Upper lobe of left lung (tissue), 6 donors: Measurements from ENCODE around the gene ADAMTS1. TPM values are rescaled to one million over a fixed set of nuclear protein-coding genes. Genes with fewer than 3 reads are reported as not detected.

Experiments
- ATAC-seq, 2 donors: fragments of 200-7000 bp; cut with Tn5 transposase; one replicate each; pipeline ENCODE4 v1.9.1; 2022; ENCODE audit warnings: mild to moderate bottlenecking in 2 of 2, moderate library complexity in 2 of 2; ENCODE audit not compliant: low FRiP score in 2 of 2
- DNase-seq, 2 donors: peaks; one replicate each; pipeline ENCODE4 v3.0.0-alpha.2; 2019 to 2020
- H3K27ac ChIP-seq, 4 donors: fragments of 200-600 bp; sonication (generic); one replicate each; pipeline ENCODE4 v1.5.1; 2016 to 2019
- H3K27me3 ChIP-seq, 4 donors: fragments of 200-600 bp; sonication (generic); one replicate each; pipeline ENCODE4 v1.5.1; 2017 to 2019
- H3K36me3 ChIP-seq, 4 donors: fragments of 200-600 bp; sonication (generic); one replicate each; pipeline ENCODE4 v1.5.1; 2016 to 2019
- H3K4me1 ChIP-seq, 4 donors: fragments of 200-600 bp; sonication (generic); one replicate each; pipeline ENCODE4 v1.5.1; 2018 to 2019
- H3K4me3 ChIP-seq, 4 donors: fragments of 200-600 bp; sonication (generic); one replicate each; pipeline ENCODE4 v1.5.1; 2017 to 2019; ENCODE audit warnings: mild to moderate bottlenecking in 2 of 4, moderate library complexity in 1 of 4
- H3K9me3 ChIP-seq, 4 donors: fragments of 200-600 bp; sonication (generic); one replicate each; pipeline ENCODE4 v1.5.1; 2018 to 2019
- EP300 ChIP-seq, 4 donors: sonication (generic); formaldehyde crosslinking; IDR thresholded peaks; one replicate each; pipeline ENCODE4 v1.5.1; 2017; ENCODE audit warnings: antibody characterized with exemption in 4 of 4, control low read depth in 2 of 4
- POLR2A ChIP-seq, 4 donors: fragments of 450-650 bp; IDR thresholded peaks; one replicate each; pipeline ENCODE4 v1.5.1; 2016 to 2017; ENCODE audit warnings: antibody characterized with exemption in 4 of 4, mild to moderate bottlenecking in 2 of 4
- POLR2AphosphoS5 ChIP-seq, 2 donors: sonication (generic); formaldehyde crosslinking; IDR thresholded peaks; one replicate each; pipeline ENCODE4 v1.5.1; 2017; ENCODE audit warnings: antibody characterized with exemption in 2 of 2
- WGBS, 2 donors: methylation state at CpG; one replicate each; pipeline ENCODE4 v1.1.5; 2017 to 2018; 5-methylcytosine and 5-hydroxymethylcytosine counted together
- total RNA-seq, 6 donors: library from RNA; depleted of rRNA in 4 of 6; stranded (reverse); fragments of >200 nt in 4 of 6; gene quantifications; one replicate each; pipeline versions ENCODE4 v1.1.0 to v1.2.1, GENCODE V29; 2016 to 2021
- TF ChIP-seq, protein P1 (sequence below), 6 experiments: fragments of 450-650 bp in 4 of 6; fragments of 200-600 bp in 2 of 6; sonication (generic) in 2 of 6; IDR thresholded peaks; one replicate each; pipeline ENCODE4 v1.5.1; 2016 to 2019; ENCODE audit warnings: antibody characterized with exemption in 6 of 6
- donor health status: DM: no; HTN: no; CAD: no; lungs with moderate emphysema.
- donor health status: DM: no; HTN: yes; CAD: no; lungs with severe emphysema.

Gene ADAMTS1
- total RNA-seq = 100 to 1,000 TPM in 1 of 6 donors, 10 to 100 TPM in 5; 37.9 to 144 (median 58.4) TPM

DNA sequence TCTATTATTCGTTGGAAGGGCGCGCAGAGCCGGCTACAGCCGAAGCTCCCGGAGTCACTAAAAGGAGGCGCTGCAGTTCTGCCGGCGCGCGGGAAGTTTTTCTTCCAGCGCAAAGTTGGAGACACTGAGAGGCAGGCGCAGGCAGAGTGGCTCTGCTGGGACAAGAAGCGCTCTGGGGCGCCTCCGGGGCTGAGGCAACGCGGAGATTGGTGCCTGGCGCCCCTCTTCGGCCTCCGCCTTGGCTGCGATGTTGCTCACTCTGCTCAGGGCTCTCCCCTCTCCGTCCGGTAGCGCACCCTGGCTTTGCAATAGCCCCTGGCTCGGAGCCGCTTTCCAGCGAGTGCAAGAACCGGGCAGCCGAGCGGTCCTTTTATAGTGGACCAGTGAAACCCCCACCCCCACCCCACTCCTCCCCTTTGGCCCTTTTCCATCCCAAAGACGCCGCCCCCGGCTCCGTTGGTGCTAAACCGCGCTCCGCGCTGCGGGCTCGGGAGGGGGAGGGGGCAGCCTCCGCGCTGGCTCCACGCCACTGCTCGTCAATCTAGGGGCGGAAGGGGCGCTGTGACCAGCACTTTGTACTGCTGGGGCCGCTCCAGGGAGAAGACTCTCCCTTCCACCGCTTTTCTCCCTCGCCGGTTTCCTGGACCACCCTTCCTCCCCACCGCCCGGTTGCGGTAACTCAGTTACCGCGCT is at the start of gene ADAMTS1:
TSS of gene ADAMTS1 (minus strand) at position 344 of the 693 bp plus-strand sequence. CDS start 455 bp downstream, outside the sequence.
- Histone ChIP-seq H3K27ac (peak within 1 kb of the TSS; percentile 88 to 98 (median 91)), H3K9me3 (no peaks in the 10 kb centered on the region), H3K4me1 (peaks cover 25 to 57% (median 33%) of the 10 kb centered on the region in 4 donors), H3K27me3 (peaks cover 0 to 12% (median 5%) of the 10 kb centered on the region in 4 donors), H3K4me3 (peak within 1 kb of the TSS; percentile 59 to 83 (median 71)), H3K36me3 (peaks cover 0 to 24% (median 2%) of the 10 kb centered on the region in 4 donors)
- ATAC-seq (peak; percentile 75), DNase-seq (peak; percentile 70 to 96)
- 1% methylated on average over 25 to 51 of the region's 56 CpGs for WGBS, 2 donors
- TF ChIP-seq, protein P1, sequence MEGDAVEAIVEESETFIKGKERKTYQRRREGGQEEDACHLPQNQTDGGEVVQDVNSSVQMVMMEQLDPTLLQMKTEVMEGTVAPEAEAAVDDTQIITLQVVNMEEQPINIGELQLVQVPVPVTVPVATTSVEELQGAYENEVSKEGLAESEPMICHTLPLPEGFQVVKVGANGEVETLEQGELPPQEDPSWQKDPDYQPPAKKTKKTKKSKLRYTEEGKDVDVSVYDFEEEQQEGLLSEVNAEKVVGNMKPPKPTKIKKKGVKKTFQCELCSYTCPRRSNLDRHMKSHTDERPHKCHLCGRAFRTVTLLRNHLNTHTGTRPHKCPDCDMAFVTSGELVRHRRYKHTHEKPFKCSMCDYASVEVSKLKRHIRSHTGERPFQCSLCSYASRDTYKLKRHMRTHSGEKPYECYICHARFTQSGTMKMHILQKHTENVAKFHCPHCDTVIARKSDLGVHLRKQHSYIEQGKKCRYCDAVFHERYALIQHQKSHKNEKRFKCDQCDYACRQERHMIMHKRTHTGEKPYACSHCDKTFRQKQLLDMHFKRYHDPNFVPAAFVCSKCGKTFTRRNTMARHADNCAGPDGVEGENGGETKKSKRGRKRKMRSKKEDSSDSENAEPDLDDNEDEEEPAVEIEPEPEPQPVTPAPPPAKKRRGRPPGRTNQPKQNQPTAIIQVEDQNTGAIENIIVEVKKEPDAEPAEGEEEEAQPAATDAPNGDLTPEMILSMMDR (IDR thresholded peaks at IDR 0.05) = peak in 2 of 6 experiments; percentile 8 to 16
- TF ChIP-seq POLR2AphosphoS5 (IDR thresholded peaks at IDR 0.05) = peak; percentile 92 to 95
- TF ChIP-seq POLR2A (IDR thresholded peaks at IDR 0.05) = peak; percentile 68 to 94 (median 82)
- no peak for TF ChIP-seq EP300 (IDR thresholded peaks at IDR 0.05)

DNA sequence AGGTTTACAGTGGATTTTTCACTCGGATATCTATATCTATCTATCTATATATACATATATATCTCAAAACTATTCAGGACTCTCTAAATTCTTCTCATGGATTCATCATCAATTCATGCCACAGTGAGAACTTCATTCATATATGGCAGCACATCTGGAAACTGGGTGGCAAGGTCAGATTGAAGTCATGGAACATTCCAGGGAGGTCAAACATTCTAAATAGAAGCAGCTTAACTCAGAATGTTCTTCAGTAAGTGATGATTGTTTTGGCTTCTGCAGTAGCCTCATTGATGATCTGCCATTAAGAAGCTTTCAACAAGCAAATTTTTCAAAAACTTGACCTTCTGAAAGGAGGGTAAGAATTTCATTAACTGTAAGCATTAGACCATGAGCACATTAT is 46.9 kb upstream of the ADAMTS1 start:
- Histone ChIP-seq H3K4me1 (no peaks in the 10 kb centered on the region), H3K27ac (no peak overlapping the region), H3K36me3 (no peaks in the 10 kb centered on the region), H3K9me3 (no peaks in the 10 kb centered on the region), H3K27me3 (no peaks in the 10 kb centered on the region), H3K4me3 (no peak overlapping the region)
- 61 to 66% methylated on average over 1 of the region's 1 CpG for WGBS, 2 donors
- TF ChIP-seq, protein P1 (IDR thresholded peaks at IDR 0.05) = no peak
- no peak for TF ChIP-seq POLR2A (IDR thresholded peaks at IDR 0.05)
- DNase-seq (no peak), ATAC-seq (no peak)

DNA sequence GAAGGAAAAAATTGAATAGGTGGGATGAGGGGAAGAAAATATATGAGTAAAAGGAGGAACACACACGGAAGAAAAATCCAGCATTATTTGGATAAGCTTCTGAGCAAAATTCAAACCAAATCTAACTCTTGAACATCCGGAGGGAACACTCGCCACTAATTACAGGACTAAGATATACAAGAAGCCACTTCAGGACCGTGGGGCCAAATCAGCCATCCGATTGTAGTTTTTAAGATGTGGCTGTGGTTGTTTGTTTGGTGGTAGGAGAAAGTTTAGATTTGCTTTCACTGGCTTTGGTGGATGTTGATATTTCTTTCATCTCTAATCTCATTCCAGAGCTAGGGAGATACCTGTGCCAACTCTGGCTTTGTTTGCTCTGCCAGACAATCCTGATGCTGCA is 43.7 kb upstream of the ADAMTS1 start:
- Histone ChIP-seq H3K4me3 (no peak overlapping the region), H3K36me3 (no peaks in the 10 kb centered on the region), H3K9me3 (no peaks in the 10 kb centered on the region), H3K27ac (no peak overlapping the region), H3K4me1 (peaks cover 0 to 4% (median 0%) of the 10 kb centered on the region in 4 donors), H3K27me3 (no peaks in the 10 kb centered on the region)
- ATAC-seq (no peak), DNase-seq (no peak)
- 54 to 71% methylated on average over 5 of the region's 5 CpGs for WGBS, 2 donors
- TF ChIP-seq EP300 (IDR thresholded peaks at IDR 0.05) = no peak
- TF ChIP-seq, protein P1 (IDR thresholded peaks at IDR 0.05) = no peak
- no peak for TF ChIP-seq POLR2A (IDR thresholded peaks at IDR 0.05)
- no peak for TF ChIP-seq POLR2AphosphoS5 (IDR thresholded peaks at IDR 0.05)

DNA sequence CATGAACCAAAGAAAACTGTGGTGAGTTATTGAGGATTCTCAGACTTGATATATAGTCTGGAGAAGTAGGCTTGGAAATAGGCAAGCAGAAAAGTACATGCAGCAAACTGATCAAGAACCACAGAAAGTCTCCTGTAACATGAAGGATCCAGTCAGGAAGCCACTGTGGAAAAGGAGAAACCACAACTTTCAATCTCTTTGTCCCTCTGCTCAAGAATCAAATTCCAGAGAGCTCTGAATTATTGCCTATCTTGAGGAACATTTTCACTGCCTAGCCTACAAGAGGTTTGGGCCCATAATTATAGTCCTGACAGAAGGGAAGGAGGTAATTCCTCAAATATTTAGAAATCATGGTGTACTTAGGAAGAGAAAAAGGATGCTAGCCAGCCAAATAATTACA is 43.0 kb upstream of the ADAMTS1 start:
- DNase-seq (no peak), ATAC-seq (no peak)
- H3K4me1 ChIP-seq = peaks cover 0 to 4% (median 0%) of the 10 kb centered on the region in 4 donors
- H3K4me3 ChIP-seq = no peak overlapping the region
- no peak for TF ChIP-seq POLR2A (IDR thresholded peaks at IDR 0.05)
- no peak for TF ChIP-seq EP300 (IDR thresholded peaks at IDR 0.05)
- H3K27me3 ChIP-seq = no peaks in the 10 kb centered on the region
- H3K27ac ChIP-seq = no peak overlapping the region
- no peaks in the 10 kb centered on the region for H3K9me3 ChIP-seq
- no peaks in the 10 kb centered on the region for H3K36me3 ChIP-seq

DNA sequence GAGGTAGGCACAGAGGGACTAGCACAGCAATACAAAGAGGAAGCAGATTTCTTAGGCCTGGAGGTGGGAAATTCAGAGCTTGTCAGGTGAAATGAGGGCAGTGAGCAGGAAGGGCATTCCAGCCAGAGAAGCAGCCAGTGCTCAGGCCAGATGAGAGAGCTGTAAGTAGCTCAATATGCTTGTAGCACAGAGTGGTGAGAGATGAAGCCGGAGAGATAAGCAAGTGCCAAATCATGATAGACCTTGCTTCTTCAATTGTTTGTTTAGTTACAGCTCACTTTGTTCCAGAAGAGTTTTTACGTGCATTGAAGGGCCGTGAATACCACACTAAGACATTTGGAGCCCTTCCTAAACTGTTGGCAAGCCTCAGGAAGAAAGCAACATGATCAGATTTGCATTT is 42.0 kb upstream of the ADAMTS1 start:
- no peak for TF ChIP-seq POLR2AphosphoS5 (IDR thresholded peaks at IDR 0.05)
- TF ChIP-seq, protein P1 (IDR thresholded peaks at IDR 0.05) = no peak
- TF ChIP-seq POLR2A (IDR thresholded peaks at IDR 0.05) = no peak
- TF ChIP-seq EP300 (IDR thresholded peaks at IDR 0.05) = no peak
- Histone ChIP-seq H3K27ac (no peak overlapping the region), H3K36me3 (no peaks in the 10 kb centered on the region), H3K4me1 (peaks cover 0 to 4% (median 0%) of the 10 kb centered on the region in 4 donors), H3K27me3 (no peaks in the 10 kb centered on the region), H3K4me3 (no peak overlapping the region), H3K9me3 (no peaks in the 10 kb centered on the region)
- ATAC-seq (no peak), DNase-seq (no peak)
- WGBS, 2 donors = 16 to 29% methylated on average over 3 of the region's 3 CpGs
